Neuron (in vitro differentiated cells): ENCODE results near the gene NT5DC2.

Experiments
- H2AFZ ChIP-seq: one replicate; pipeline ENCODE4 v1.6.1; 2013; ENCODE audit warnings: low read depth, mild to moderate bottlenecking, inconsistent platforms, low read length, moderate library complexity
- H3K27me3 ChIP-seq: one replicate; pipeline ENCODE4 v1.6.1; 2013; ENCODE audit warnings: low read length; ENCODE audit not compliant: insufficient read depth
- H3K36me3 ChIP-seq: one replicate; pipeline ENCODE4 v1.6.1; 2013; ENCODE audit warnings: low read length; ENCODE audit not compliant: insufficient read depth
- H3K4me1 ChIP-seq: one replicate; pipeline ENCODE4 v1.6.1; 2013; ENCODE audit warnings: low read length; ENCODE audit not compliant: insufficient read depth
- H3K4me3 ChIP-seq: 2 replicates; pipeline ENCODE4 v1.5.1; 2013; ENCODE audit warnings: mild to moderate bottlenecking, low read length, moderate library complexity
- H3K9me3 ChIP-seq: one replicate; pipeline ENCODE4 v1.6.1; 2013; ENCODE audit warnings: low read length

The NT5DC2 gene

DNA sequence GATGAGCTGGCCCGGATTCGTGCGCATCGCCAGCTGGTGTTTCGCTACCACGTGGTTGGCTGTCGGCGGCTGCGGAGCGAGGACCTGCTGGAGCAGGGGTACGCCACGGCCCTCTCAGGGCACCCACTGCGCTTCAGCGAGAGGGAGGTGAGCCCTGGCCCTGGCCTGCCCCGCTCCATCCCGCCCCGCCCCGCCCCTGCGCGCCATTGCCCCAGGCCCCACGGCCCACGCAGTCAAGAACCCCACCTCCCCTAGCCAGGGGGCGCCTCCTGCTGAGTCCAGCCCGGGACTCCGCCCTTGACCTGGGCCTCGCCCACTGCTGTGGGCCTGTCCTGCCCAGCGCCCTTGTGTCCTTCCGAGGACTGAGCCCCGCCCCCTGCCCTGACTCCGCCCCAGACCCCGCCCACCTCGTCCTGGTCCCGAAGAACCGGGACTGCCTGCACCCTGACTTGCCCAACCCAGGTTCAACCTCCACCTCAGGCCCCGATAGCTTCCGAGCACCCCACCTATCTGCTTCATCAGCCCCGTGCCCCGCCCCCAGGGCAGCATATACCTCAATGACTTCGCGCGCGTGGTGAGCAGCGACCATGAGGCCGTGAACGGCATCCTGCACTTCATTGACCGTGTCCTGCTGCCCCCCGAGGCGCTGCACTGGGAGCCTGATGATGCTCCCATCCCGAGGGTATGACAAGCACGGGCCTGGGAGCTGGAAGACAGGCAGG, 14.8 kb downstream of the NT5DC2 start:
- no peaks in the 10 kb centered on the region for H3K9me3 ChIP-seq
- H3K4me3 ChIP-seq: no peak overlapping the region
- no peak overlapping the region for H2AFZ ChIP-seq
- no peaks in the 10 kb centered on the region for H3K4me1 ChIP-seq
- H3K36me3 ChIP-seq: no peaks in the 10 kb centered on the region
- H3K27me3 ChIP-seq: peaks cover 12% of the 10 kb centered on the region

DNA sequence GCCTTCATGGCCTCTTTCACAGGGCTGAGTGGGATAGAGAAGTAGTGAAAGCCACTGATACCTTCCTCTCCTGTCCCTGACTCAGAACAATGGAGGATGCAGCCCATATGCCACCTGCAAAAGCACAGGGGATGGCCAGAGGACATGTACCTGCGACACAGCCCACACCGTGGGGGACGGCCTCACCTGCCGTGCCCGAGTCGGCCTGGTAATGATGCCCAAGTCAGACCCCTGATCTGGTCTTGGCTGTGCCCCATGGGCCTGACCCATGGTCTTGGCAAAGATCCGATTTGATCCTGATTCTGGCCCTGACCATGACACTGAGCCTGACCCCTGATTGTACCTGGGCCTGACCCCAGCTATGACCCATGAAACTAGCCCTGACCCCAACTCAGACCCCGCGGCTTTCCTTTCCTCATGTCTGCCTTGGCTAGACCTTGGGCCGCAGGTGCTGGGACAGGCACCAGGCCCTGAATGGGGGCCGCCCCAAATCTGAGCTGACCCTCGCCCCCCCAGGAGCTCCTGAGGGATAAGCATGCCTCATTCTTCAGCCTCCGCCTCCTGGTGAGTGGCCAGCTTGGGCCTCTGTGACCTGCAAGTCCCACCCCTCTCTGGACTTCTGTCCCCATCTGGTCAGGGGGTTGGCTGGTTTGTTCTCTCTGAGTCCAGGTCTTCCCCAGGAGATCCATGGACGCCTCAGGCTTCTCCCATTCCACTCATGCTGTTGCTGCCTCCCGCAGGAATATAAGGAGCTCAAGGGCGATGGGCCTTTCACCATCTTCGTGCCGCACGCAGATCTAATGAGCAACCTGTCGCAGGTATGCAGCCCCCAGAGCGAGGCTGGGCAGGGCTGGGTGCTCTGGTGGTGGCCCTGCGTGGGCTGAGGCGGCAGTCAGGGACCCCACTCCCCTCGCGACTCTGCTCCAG, 15.6 kb downstream of the NT5DC2 start:
- H3K4me3 ChIP-seq: no peak overlapping the region
- no peaks in the 10 kb centered on the region for H3K4me1 ChIP-seq
- no peaks in the 10 kb centered on the region for H3K9me3 ChIP-seq
- no peaks in the 10 kb centered on the region for H3K36me3 ChIP-seq
- peaks cover 18% of the 10 kb centered on the region for H3K27me3 ChIP-seq
- H2AFZ ChIP-seq: no peak overlapping the region

GRCh38 chr3:52516509-52517195, 17.0 kb downstream of the NT5DC2 start:
- H3K36me3 ChIP-seq: no peaks in the 10 kb centered on the region
- no peaks in the 10 kb centered on the region for H3K4me1 ChIP-seq
- H2AFZ ChIP-seq: no peak overlapping the region
- H3K9me3 ChIP-seq: no peaks in the 10 kb centered on the region
- peaks cover 24% of the 10 kb centered on the region for H3K27me3 ChIP-seq
- H3K4me3 ChIP-seq: no peak overlapping the region

GRCh38 chr3:52515192-52515591, 18.5 kb downstream of the NT5DC2 start:
- Histone ChIP-seq H3K27me3 (peaks cover 33% of the 10 kb centered on the region), H3K4me1 (no peaks in the 10 kb centered on the region), H2AFZ (no peak overlapping the region), H3K36me3 (no peaks in the 10 kb centered on the region), H3K4me3 (no peak overlapping the region), H3K9me3 (no peaks in the 10 kb centered on the region)

GRCh38 chr3:52514576-52514975, 19.1 kb downstream of the NT5DC2 start:
- Histone ChIP-seq H2AFZ (no peak overlapping the region), H3K27me3 (peaks cover 33% of the 10 kb centered on the region), H3K4me3 (no peak overlapping the region), H3K9me3 (no peaks in the 10 kb centered on the region), H3K4me1 (no peaks in the 10 kb centered on the region), H3K36me3 (no peaks in the 10 kb centered on the region)

DNA sequence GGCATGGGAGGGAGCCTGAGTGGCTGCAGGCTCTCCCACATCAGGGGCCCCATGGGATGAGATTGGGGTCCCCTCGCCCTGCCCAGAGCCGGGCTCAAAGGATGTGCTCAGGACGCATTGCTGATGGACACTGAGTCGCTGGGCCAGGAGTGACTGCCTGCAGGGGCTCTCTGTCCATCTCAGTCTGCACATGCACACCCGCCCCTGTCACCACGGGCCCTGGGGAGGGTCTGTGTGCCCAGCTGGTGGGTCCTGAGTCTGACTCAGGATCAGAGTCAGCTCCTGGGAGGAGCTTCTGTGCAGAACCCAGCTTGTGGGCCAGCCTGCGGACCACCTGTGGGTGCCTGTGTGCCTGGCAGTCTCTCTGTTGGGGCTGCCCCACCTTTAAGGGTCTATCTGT, 20.4 kb downstream of the NT5DC2 start:
- Histone ChIP-seq H3K4me3 (no peak overlapping the region), H3K27me3 (peaks cover 33% of the 10 kb centered on the region), H3K36me3 (no peaks in the 10 kb centered on the region), H3K9me3 (no peaks in the 10 kb centered on the region), H3K4me1 (no peaks in the 10 kb centered on the region), H2AFZ (no peak overlapping the region)

DNA sequence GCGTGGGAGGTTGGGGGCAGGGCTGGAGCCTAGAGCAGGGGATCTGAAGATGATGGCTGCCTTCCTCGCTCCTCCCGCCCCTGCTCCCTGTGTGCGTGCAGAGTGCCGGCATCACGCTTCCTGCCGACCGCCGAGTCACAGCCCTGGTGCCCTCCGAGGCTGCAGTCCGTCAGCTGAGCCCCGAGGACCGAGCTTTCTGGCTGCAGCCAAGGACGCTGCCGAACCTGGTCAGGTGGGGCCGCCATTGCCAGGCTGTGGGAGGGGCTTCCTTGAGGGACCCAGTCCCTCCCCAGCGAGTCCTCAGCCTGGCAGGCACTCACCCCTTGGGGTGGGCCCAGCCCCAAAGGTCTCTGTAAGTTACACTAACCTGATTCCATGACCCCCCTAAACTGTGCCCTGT, 20.9 kb downstream of the NT5DC2 start:
- Histone ChIP-seq H2AFZ (no peak overlapping the region), H3K4me3 (no peak overlapping the region), H3K27me3 (peaks cover 33% of the 10 kb centered on the region), H3K4me1 (no peaks in the 10 kb centered on the region), H3K36me3 (no peaks in the 10 kb centered on the region), H3K9me3 (no peaks in the 10 kb centered on the region)

- Histone ChIP-seq H3K4me3 (no peak overlapping the region), H2AFZ (no peak overlapping the region), H3K9me3 (no peaks in the 10 kb centered on the region), H3K36me3 (no peaks in the 10 kb centered on the region), H3K27me3 (peaks cover 33% of the 10 kb centered on the region), H3K4me1 (no peaks in the 10 kb centered on the region)
Observed at GRCh38 chr3:52512105-52512504, 21.6 kb downstream of the NT5DC2 start.

GRCh38 chr3:52511509-52511908, 22.1 kb downstream of the NT5DC2 start:
- H3K27me3 ChIP-seq: peaks cover 33% of the 10 kb centered on the region
- H3K4me1 ChIP-seq: no peaks in the 10 kb centered on the region
- H3K4me3 ChIP-seq: no peak overlapping the region
- H2AFZ ChIP-seq: no peak overlapping the region
- no peaks in the 10 kb centered on the region for H3K36me3 ChIP-seq
- H3K9me3 ChIP-seq: no peaks in the 10 kb centered on the region

DNA sequence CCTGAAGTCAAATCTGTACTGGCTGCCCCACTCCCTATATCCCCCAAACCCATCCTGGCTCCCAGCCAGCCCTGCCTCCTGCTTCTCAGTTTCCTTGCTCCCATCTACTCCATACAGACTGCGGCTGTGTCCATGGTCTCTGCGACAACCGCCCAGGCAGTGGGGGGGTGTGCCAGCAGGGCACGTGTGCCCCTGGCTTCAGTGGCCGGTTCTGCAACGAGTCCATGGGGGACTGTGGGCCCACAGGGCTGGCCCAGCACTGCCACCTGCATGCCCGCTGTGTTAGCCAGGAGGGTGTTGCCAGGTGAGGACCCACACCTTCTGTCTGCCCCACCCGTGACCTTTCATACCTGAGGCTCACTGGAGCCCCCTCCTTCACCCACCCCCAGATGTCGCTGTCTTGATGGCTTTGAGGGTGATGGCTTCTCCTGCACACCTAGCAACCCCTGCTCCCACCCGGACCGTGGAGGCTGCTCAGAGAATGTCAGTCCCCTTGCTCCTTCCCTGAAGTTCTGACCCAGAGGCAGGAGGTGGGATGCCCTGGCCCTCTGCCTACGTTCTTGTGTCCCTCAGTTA, 23.8 kb downstream of the NT5DC2 start:
- H3K4me1 ChIP-seq: no peaks in the 10 kb centered on the region
- peaks cover 30% of the 10 kb centered on the region for H3K27me3 ChIP-seq
- H3K4me3 ChIP-seq: no peak overlapping the region
- no peaks in the 10 kb centered on the region for H3K9me3 ChIP-seq
- no peaks in the 10 kb centered on the region for H3K36me3 ChIP-seq
- H2AFZ ChIP-seq: no peak overlapping the region

GRCh38 chr3:52507359-52507758, 26.3 kb downstream of the NT5DC2 start:
- Histone ChIP-seq H2AFZ (no peak overlapping the region), H3K27me3 (peaks cover 13% of the 10 kb centered on the region), H3K9me3 (no peaks in the 10 kb centered on the region), H3K4me3 (no peak overlapping the region), H3K36me3 (no peaks in the 10 kb centered on the region), H3K4me1 (no peaks in the 10 kb centered on the region)

DNA sequence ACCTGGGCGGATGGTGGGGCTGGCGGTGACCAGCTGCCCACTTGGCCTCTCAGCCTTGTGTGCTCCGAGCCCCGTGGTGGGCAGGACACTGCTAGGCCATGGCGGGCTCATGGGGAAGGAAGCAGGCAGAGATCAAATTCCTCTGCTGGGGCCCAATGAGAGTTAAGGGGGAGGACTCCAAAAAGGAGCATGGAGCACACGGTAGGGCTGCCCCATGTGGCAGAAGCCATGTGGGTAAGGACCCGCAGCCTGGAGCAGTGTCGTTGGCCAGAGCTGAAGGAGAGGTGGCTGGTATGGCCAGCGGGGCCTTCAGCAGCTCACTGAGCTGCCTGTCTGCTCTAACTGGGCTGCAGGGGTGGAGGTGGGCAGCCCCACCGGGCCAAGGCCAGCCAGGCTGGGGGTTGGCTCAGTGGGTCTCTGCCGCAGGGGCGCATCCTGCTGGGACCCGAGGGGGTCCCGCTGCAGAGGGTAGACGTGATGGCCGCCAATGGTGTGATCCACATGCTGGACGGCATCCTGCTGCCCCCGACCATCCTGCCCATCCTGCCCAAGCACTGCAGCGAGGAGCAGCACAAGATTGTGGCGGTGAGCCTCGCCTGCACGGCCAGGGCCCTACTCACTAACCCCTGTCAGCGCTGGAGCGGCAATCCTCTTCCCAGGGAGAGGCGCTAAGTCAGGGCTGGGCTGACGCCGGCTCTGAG, 27.2 kb downstream of the NT5DC2 start:
- Histone ChIP-seq H3K27me3 (peaks cover 7% of the 10 kb centered on the region), H3K9me3 (no peaks in the 10 kb centered on the region), H3K4me1 (no peaks in the 10 kb centered on the region), H3K36me3 (no peaks in the 10 kb centered on the region), H2AFZ (no peak overlapping the region), H3K4me3 (no peak overlapping the region)
